H9 (cell line): Measurements from ENCODE around the gene HAPLN1. TPM values are rescaled to one million over a fixed set of nuclear protein-coding genes. Genes with fewer than 3 reads are reported as not detected.

Source experiments
- DNase-seq: peaks from one replicate; pipeline ENCODE4 v3.0.0-alpha.2; 2017
- H2AFZ ChIP-seq: one replicate; pipeline ENCODE4 v1.6.1; 2013; ENCODE audit warnings: mild to moderate bottlenecking, low read length, control low read depth, moderate library complexity
- H2AK5ac ChIP-seq: 2 replicates; pipeline ENCODE4 v1.6.1; 2013; ENCODE audit warnings: low read length, control low read depth, mixed read lengths; ENCODE audit not compliant: insufficient read length
- H2BK120ac ChIP-seq: one replicate; pipeline ENCODE4 v1.6.1; 2013; ENCODE audit warnings: low read depth, mild to moderate bottlenecking, low read length, control low read depth, inconsistent platforms; ENCODE audit not compliant: poor library complexity, severe bottlenecking
- H2BK12ac ChIP-seq: 2 replicates; pipeline ENCODE4 v1.6.1; 2013; ENCODE audit warnings: low read length, control low read depth, mixed read lengths, low read depth; ENCODE audit not compliant: insufficient read length
- H2BK15ac ChIP-seq: 2 replicates; pipeline ENCODE4 v1.6.1; 2013; ENCODE audit warnings: low read depth, low read length, control low read depth
- H2BK20ac ChIP-seq: one replicate; pipeline ENCODE4 v1.6.1; 2013; ENCODE audit warnings: low read depth, mild to moderate bottlenecking, low read length, control low read depth, inconsistent platforms; ENCODE audit not compliant: poor library complexity, severe bottlenecking
- H2BK5ac ChIP-seq: 2 replicates; pipeline ENCODE4 v1.6.1; 2013; ENCODE audit warnings: low read length, control low read depth, mixed read lengths; ENCODE audit not compliant: insufficient read length
- H3K14ac ChIP-seq: 2 replicates; pipeline ENCODE4 v1.6.1; 2013; ENCODE audit warnings: low read length, control low read depth; ENCODE audit not compliant: insufficient read depth
- H3K18ac ChIP-seq: 2 replicates; pipeline ENCODE4 v1.6.1; 2013; ENCODE audit warnings: low read depth, mild to moderate bottlenecking, mixed read lengths, low read length, control low read depth; ENCODE audit not compliant: insufficient read length
- H3K23ac ChIP-seq: 2 replicates; pipeline ENCODE4 v1.6.1; 2013; ENCODE audit warnings: low read length, control low read depth, mixed read lengths, low read depth; ENCODE audit not compliant: insufficient read length
- H3K23me2 ChIP-seq: 2 replicates; pipeline ENCODE4 v1.6.1; 2013; ENCODE audit warnings: low read depth, mild to moderate bottlenecking, mixed read lengths, low read length, control low read depth; ENCODE audit not compliant: insufficient read length, poor library complexity, severe bottlenecking
- H3K27ac ChIP-seq: 2 replicates; pipeline ENCODE4 v1.5.1; 2013; ENCODE audit warnings: low read length, control low read depth, mixed read lengths, low read depth; ENCODE audit not compliant: insufficient read length
- H3K27me3 ChIP-seq: 2 replicates; pipeline ENCODE4 v1.6.1; 2013; ENCODE audit warnings: low read length, control low read depth, inconsistent platforms; ENCODE audit not compliant: insufficient read depth
- H3K4ac ChIP-seq: 2 replicates; pipeline ENCODE4 v1.6.1; 2013; ENCODE audit warnings: low read depth, mild to moderate bottlenecking, control low read depth, inconsistent platforms, low read length, moderate library complexity
- H3K4me1 ChIP-seq: 2 replicates; pipeline ENCODE4 v1.6.1; 2013; ENCODE audit warnings: low read length, control low read depth, inconsistent platforms; ENCODE audit not compliant: insufficient read depth
- H3K4me2 ChIP-seq: 2 replicates; pipeline ENCODE4 v1.6.1; 2013; ENCODE audit warnings: low read length, control low read depth, mixed read lengths; ENCODE audit not compliant: insufficient read length, insufficient read depth
- H3K56ac ChIP-seq: 2 replicates; pipeline ENCODE4 v1.6.1; 2013; ENCODE audit warnings: low read depth, mild to moderate bottlenecking, mixed read lengths, low read length, control low read depth; ENCODE audit not compliant: insufficient read length
- H3K79me1 ChIP-seq: 2 replicates; pipeline ENCODE4 v1.6.1; 2013; ENCODE audit warnings: low read depth, mild to moderate bottlenecking, moderate library complexity, low read length, control low read depth, inconsistent platforms; ENCODE audit not compliant: insufficient read depth, poor library complexity, severe bottlenecking
- H3K79me2 ChIP-seq: 2 replicates; pipeline ENCODE4 v1.6.1; 2013; ENCODE audit warnings: low read length, control low read depth, inconsistent platforms; ENCODE audit not compliant: insufficient read depth
- H3K9ac ChIP-seq: 2 replicates; pipeline ENCODE4 v1.6.1; 2013; ENCODE audit warnings: low read length, control low read depth, mixed read lengths; ENCODE audit not compliant: insufficient read length; ENCODE audit errors: extremely low read depth
- H3K9me3 ChIP-seq: one replicate; pipeline ENCODE4 v1.6.1; 2013; ENCODE audit warnings: low read depth, low read length, inconsistent platforms; ENCODE audit not compliant: control insufficient read depth
- H3T11ph ChIP-seq: one replicate; pipeline ENCODE4 v1.6.1; 2013; ENCODE audit warnings: mild to moderate bottlenecking, low read length, control low read depth, inconsistent platforms
- H4K20me1 ChIP-seq: one replicate; pipeline ENCODE4 v1.6.1; 2013; ENCODE audit not compliant: control insufficient read depth, insufficient read length, insufficient read depth
- H4K5ac ChIP-seq: 2 replicates; pipeline ENCODE4 v1.6.1; 2013; ENCODE audit warnings: low read depth, mild to moderate bottlenecking, mixed read lengths, low read length, control low read depth; ENCODE audit not compliant: insufficient read length
- H4K8ac ChIP-seq: replicated peaks from 2 replicates; pipeline ENCODE4 v1.6.1; 2013; ENCODE audit warnings: low read length, control low read depth, mixed read lengths, low read depth; ENCODE audit not compliant: insufficient read length
- H4K91ac ChIP-seq: 2 replicates; pipeline ENCODE4 v1.6.1; 2013; ENCODE audit warnings: low read depth, mild to moderate bottlenecking, moderate library complexity, mixed read lengths, low read length, control low read depth; ENCODE audit not compliant: insufficient read length
- H3K27ac Mint-ChIP-seq, 3 experiments: 2 replicates in 2 of 3; 3 replicates in 1 of 3; pipeline ENCODE4 v1.8.0; 2020 to 2021; ENCODE audit warnings: mixed read lengths in 3 of 3, mild to moderate bottlenecking in 1 of 3, moderate library complexity in 1 of 3
- H3K27me3 Mint-ChIP-seq: 2 replicates; pipeline ENCODE4 v1.8.0; 2021; ENCODE audit warnings: low read depth, mild to moderate bottlenecking, moderate library complexity, mixed read lengths
- H3K36me3 Mint-ChIP-seq, 3 experiments: 2 replicates in 2 of 3; 3 replicates in 1 of 3; pipeline ENCODE4 v1.8.0; 2020 to 2021; ENCODE audit warnings: low read depth in 3 of 3, mixed read lengths in 3 of 3; ENCODE audit not compliant: insufficient read depth in 1 of 3
- H3K4me1 Mint-ChIP-seq, 2 experiments: 2 replicates each; pipeline ENCODE4 v1.8.0; 2020; ENCODE audit warnings: mixed read lengths in 2 of 2
- H3K4me3 Mint-ChIP-seq, 2 experiments: 2 replicates in 1 of 2; 3 replicates in 1 of 2; pipeline ENCODE4 v1.8.0; 2020 to 2021; ENCODE audit warnings: mild to moderate bottlenecking in 2 of 2, mixed read lengths in 2 of 2, moderate library complexity in 1 of 2
- H3K9me3 Mint-ChIP-seq, 2 experiments: 2 replicates in 1 of 2; 3 replicates in 1 of 2; pipeline ENCODE4 v1.8.0; 2020; ENCODE audit warnings: mild to moderate bottlenecking in 2 of 2, mixed read lengths in 2 of 2, moderate library complexity in 1 of 2
- CTCF ChIP-seq: fragments of 200-600 bp; sonication (generic); conservative IDR thresholded peaks from 3 replicates; pipeline ENCODE4 v1.8.0; 2021; ENCODE audit warnings: antibody characterized with exemption, mild to moderate bottlenecking
- WGBS: extraction: QIAGEN DNeasy Blood & Tissue Kit; methylation state at CpG from one replicate; pipeline ENCODE4 v1.1.7; 2013; ENCODE audit warnings: missing lambda C conversion rate, low lambda C conversion rate, mixed read lengths; ENCODE audit not compliant: insufficient read length; ENCODE audit errors: extremely low coverage; 5-methylcytosine and 5-hydroxymethylcytosine counted together
- total RNA-seq: library from RNA; stranded (reverse); gene quantifications from 2 replicates; pipeline ENCODE4 v1.2.1, GENCODE V29; 2021

Gene HAPLN1
- total RNA-seq, 1 experiment from 2014 or later: 0.22 TPM

GRCh38 chr5:83701886-83702285, 18.8 kb downstream of the HAPLN1 start:
- Histone ChIP-seq H3K79me1 (no peaks in the 10 kb centered on the region), H3K23me2 (no peaks in the 10 kb centered on the region), H2BK15ac (no peak overlapping the region), H4K8ac (no peak overlapping the region), H4K91ac (no peak overlapping the region), H2AK5ac (no peak overlapping the region), H3K4me1 (no peaks in the 10 kb centered on the region; the same call in 1 of the 2 replicates), H3K27me3 (no peaks in the 10 kb centered on the region), H3K18ac (no peak overlapping the region), H3K14ac (no peak overlapping the region), H2BK120ac (no peak overlapping the region), H4K5ac (no peak overlapping the region), H3K9me3 (no peaks in the 10 kb centered on the region), H3K56ac (no peak overlapping the region), H3T11ph (no peak overlapping the region), H2BK5ac (no peak overlapping the region), H4K20me1 (no peaks in the 10 kb centered on the region), H3K23ac (no peak overlapping the region), H3K4ac (no peak overlapping the region), H3K27ac (no peak overlapping the region), H2BK20ac (no peak overlapping the region), H3K9ac (no peak overlapping the region), H3K4me2 (no peak overlapping the region), H2AFZ (no peak overlapping the region), H2BK12ac (no peak overlapping the region), H3K79me2 (no peaks in the 10 kb centered on the region)
- peaks cover 0 to 1% of the 10 kb centered on the region in 2 experiments; a peak in 2 of 4 replicates for H3K4me1 Mint-ChIP-seq
- peaks cover 23 to 29% of the 10 kb centered on the region in 2 experiments for H3K9me3 Mint-ChIP-seq
- no peak for TF ChIP-seq CTCF
- no CpG with 5 or more reads among the region's 6 CpGs for WGBS
- H3K36me3 Mint-ChIP-seq: peaks cover 0 to 32% (median 13%) of the 10 kb centered on the region in 3 experiments; a peak in 6 of 7 replicates
- no peak for DNase-seq
- no peak overlapping the region for H3K27ac Mint-ChIP-seq
- H3K27me3 Mint-ChIP-seq: no peaks in the 10 kb centered on the region
- no peak overlapping the region for H3K4me3 Mint-ChIP-seq
